Hematopoietic multipotent progenitor cell (in vitro differentiated cells): ENCODE data around the gene TSPAN16. TPM values are rescaled to one million over a fixed set of nuclear protein-coding genes. Genes with fewer than 3 reads are reported as not detected.

Experiments
- DNase-seq, 3 donors: peaks; one replicate each; pipeline ENCODE4 v3.0.0-alpha.2; 2011 to 2015; ENCODE audit warnings: low read depth in 2 of 3, low spot score in 2 of 3
- total RNA-seq: library from RNA; depleted of rRNA; stranded (reverse); fragments of >200 nt; gene quantifications from one replicate; pipeline ENCODE4 v1.2.3, GENCODE V29; 2012

TSPAN16 gene
- under 0.01 TPM for total RNA-seq

GRCh38 chr19:11295665-11296245, at the start of gene TSPAN16:
Gene TSPAN16, plus strand, starts transcription at chr19:11296160. Its CDS starts 138 bp downstream, at chr19:11296298.
- DNase-seq = no peak

GRCh38 chr19:11246941-11247340, 49.0 kb upstream of the TSPAN16 start:
- DNase-seq = no peak

- no peak for DNase-seq
Measured at GRCh38 chr19:11247391-11247790, 48.6 kb upstream of the TSPAN16 start.

GRCh38 chr19:11247934-11248333, 48.0 kb upstream of the TSPAN16 start:
- DNase-seq = no peak

GRCh38 chr19:11248852-11249251, 47.1 kb upstream of the TSPAN16 start:
- no peak for DNase-seq

GRCh38 chr19:11251217-11251616, 44.7 kb upstream of the TSPAN16 start:
- DNase-seq = no peak

GRCh38 chr19:11251650-11252314, 44.2 kb upstream of the TSPAN16 start:
- no peak for DNase-seq

- no peak for DNase-seq
Measured at GRCh38 chr19:11252665-11253355, 43.1 kb upstream of the TSPAN16 start.

GRCh38 chr19:11254666-11255065, 41.3 kb upstream of the TSPAN16 start:
- DNase-seq = no peak

- DNase-seq = no peak
Measured at GRCh38 chr19:11256189-11256588, 39.8 kb upstream of the TSPAN16 start.

GRCh38 chr19:11257846-11258380, 38.0 kb upstream of the TSPAN16 start:
- DNase-seq = no peak

- DNase-seq = no peak
Measured at GRCh38 chr19:11260996-11261395, 35.0 kb upstream of the TSPAN16 start.

- DNase-seq = no peak
Measured at GRCh38 chr19:11261431-11261970, 34.5 kb upstream of the TSPAN16 start.

- peak in 1 of 3 donors; percentile 23 for DNase-seq
Measured at GRCh38 chr19:11261971-11262839, 33.8 kb upstream of the TSPAN16 start, which contains the start of gene DOCK6. Gene DOCK6, minus strand, starts transcription at chr19:11262524. Its CDS starts 84 bp downstream, at chr19:11262440.

GRCh38 chr19:11263726-11264125, 32.2 kb upstream of the TSPAN16 start:
- no peak for DNase-seq

- DNase-seq = no peak
Measured at GRCh38 chr19:11264452-11265176, 31.3 kb upstream of the TSPAN16 start.

- no peak for DNase-seq
Measured at GRCh38 chr19:11265177-11265784, 30.7 kb upstream of the TSPAN16 start.

- DNase-seq = no peak
Measured at GRCh38 chr19:11265785-11266236, 30.1 kb upstream of the TSPAN16 start.
